ENCODE data around the gene ARRDC4.

GRCh38 chr15:98003518-98003917 lies 43.0 kb downstream of the ARRDC4 start:
- TF ChIP-seq HOXD13 (CRISPR knock-in tag; IDR thresholded peaks at IDR 0.05; ENCODE audit: borderline replicate concordance), result no peak
- no peak for TF ChIP-seq TCF7L2 (IDR thresholded peaks at IDR 0.05; ENCODE audit: borderline replicate concordance, low read depth, low read length)
- no peak for TF ChIP-seq CTCF (tag by site-specific recombination; IDR thresholded peaks at IDR 0.05)
- TF ChIP-seq ZNF211 (tag by site-specific recombination; IDR thresholded peaks at IDR 0.05; ENCODE audit: low read depth), result no peak
- TF ChIP-seq ZNF518A (tag by site-specific recombination; conservative IDR thresholded peaks at IDR 0.05; ENCODE audit: low read depth), result no peak
- TF ChIP-seq ZNF792 (tag by site-specific recombination; IDR thresholded peaks at IDR 0.05), result no peak
- TF ChIP-seq PRDM4 (tag by site-specific recombination; IDR thresholded peaks at IDR 0.05), result no peak
- no peak for TF ChIP-seq ZNF280D (tag by site-specific recombination; IDR thresholded peaks at IDR 0.05)
- no peak for TF ChIP-seq ZNF24 (tag by site-specific recombination; IDR thresholded peaks at IDR 0.05)
